H7 (cell line): ENCODE measurements around the gene HBS1L. TPM values are rescaled to one million over a fixed set of nuclear protein-coding genes. Genes with fewer than 3 reads are reported as not detected.

Source experiments
- DNase-seq: peaks from one replicate; pipeline ENCODE4 v3.0.0; 2012
- H3K27me3 ChIP-seq: 2 replicates; pipeline ENCODE4 v1.6.0; 2011; ENCODE audit warnings: mild to moderate bottlenecking, low read length; ENCODE audit not compliant: control insufficient read depth, insufficient read depth
- H3K36me3 ChIP-seq: replicated peaks from 2 replicates; pipeline ENCODE4 v1.5.1; 2011; ENCODE audit warnings: low read length; ENCODE audit not compliant: control insufficient read depth, insufficient read depth
- H3K4me3 ChIP-seq: 2 replicates; pipeline ENCODE4 v1.5.1; 2011; ENCODE audit warnings: low read depth, mild to moderate bottlenecking, control low read depth, low read length, moderate library complexity; ENCODE audit not compliant: insufficient read depth
- total RNA-seq: library from RNA; depleted of rRNA; stranded (reverse); fragments of >200 nt; shearing (Covaris generic); gene quantifications from 2 replicates; pipeline ENCODE4 v1.2.3, GENCODE V29; 2014

Gene HBS1L
- total RNA-seq, 1 experiment from 2014 or later, result 106 TPM

DNA sequence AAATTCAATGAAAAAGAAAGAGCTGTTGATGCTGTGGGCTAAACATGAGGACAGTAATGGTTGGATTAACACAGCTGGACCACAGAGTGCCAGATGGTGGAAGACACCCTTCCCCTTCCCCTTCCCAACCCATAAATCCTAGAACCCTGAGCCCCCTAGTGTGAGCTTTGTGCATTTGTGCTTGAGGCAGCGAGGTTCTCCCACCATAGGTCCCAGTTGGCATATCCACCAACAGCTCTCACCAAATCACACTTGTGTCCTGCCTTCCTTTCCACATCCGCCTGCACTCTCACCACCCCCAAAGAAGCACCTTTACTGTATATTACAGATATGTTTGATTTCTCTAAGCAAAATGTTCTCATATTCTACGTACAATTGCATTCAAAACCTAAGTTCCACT is 32.8 kb upstream of the HBS1L start:
- peak; percentile 16 for DNase-seq
- no peaks in the 10 kb centered on the region for H3K36me3 ChIP-seq
- no peaks in the 10 kb centered on the region for H3K27me3 ChIP-seq
- no peak overlapping the region for H3K4me3 ChIP-seq

DNA sequence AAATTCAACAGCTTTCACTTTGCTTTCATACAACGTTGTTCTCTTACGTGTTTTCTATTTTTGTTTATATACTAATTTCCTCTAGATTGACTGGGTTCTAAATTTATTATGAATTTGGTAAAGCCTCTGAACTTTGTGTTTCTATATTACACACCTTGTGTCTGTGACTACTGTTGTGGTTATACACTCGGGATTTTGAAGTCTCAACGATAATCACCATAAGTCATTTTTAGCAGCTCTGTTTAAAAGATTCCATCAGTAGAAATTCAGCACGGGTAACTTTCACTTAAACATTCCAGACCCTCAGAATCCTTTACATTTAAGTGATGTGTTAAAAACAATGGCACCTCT is 31.8 kb upstream of the HBS1L start:
- DNase-seq, result no peak
- no peaks in the 10 kb centered on the region for H3K27me3 ChIP-seq
- H3K36me3 ChIP-seq, result no peaks in the 10 kb centered on the region
- no peak overlapping the region for H3K4me3 ChIP-seq

DNA sequence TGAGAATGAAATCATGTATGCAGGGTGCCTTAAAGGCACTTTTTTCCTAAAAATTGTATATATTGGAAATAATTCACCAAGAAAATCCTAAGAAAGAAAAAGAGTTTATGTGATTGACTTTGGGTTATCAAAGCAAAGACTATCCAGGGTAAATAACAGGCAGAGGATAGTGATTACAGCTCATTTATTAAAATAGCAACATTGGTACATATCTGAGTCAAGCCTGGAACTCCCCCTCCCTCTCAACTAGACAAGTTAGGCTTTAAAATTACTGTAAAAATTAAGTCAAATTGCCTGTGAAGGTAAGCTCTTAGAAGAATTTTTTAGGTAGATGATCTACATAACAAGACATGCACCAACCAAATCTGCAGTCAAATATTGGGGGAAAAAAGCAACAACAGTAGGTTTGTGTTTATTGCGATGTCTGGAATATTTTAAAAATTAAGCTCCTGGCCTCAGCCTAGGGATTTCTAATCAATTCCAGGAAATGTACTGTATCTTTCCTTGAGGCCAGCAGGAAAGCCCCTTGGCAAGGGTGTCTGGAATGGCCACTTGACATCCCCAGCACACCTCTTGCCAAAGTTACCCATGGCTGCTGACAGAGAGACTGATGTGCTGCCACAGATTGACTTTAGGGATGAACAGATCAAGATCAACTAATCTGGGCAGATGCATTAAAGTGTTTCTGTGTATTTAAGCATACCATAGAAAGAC is 31.2 kb upstream of the HBS1L start:
- DNase-seq, result no peak
- Histone ChIP-seq H3K4me3 (no peak overlapping the region), H3K27me3 (no peaks in the 10 kb centered on the region), H3K36me3 (no peaks in the 10 kb centered on the region)

DNA sequence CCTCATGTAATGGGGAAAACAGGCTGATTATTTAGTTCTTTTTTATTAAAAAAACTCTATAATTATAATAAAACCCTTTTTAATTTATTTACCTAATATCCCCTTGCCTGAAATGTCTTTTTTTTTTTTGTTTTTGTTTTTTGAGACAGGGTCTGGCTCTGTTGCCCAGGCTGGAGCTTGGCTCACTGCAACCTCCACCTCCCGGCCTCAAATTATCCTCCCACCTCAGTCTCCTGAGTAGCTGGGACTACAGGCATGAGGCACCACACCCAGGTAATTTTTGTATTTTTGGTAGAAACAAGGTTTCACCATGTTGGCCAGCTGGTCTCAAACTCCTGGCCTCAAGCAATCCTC is 30.3 kb upstream of the HBS1L start:
- Histone ChIP-seq H3K36me3 (no peaks in the 10 kb centered on the region), H3K4me3 (no peak overlapping the region), H3K27me3 (no peaks in the 10 kb centered on the region)
- DNase-seq, result no peak

DNA sequence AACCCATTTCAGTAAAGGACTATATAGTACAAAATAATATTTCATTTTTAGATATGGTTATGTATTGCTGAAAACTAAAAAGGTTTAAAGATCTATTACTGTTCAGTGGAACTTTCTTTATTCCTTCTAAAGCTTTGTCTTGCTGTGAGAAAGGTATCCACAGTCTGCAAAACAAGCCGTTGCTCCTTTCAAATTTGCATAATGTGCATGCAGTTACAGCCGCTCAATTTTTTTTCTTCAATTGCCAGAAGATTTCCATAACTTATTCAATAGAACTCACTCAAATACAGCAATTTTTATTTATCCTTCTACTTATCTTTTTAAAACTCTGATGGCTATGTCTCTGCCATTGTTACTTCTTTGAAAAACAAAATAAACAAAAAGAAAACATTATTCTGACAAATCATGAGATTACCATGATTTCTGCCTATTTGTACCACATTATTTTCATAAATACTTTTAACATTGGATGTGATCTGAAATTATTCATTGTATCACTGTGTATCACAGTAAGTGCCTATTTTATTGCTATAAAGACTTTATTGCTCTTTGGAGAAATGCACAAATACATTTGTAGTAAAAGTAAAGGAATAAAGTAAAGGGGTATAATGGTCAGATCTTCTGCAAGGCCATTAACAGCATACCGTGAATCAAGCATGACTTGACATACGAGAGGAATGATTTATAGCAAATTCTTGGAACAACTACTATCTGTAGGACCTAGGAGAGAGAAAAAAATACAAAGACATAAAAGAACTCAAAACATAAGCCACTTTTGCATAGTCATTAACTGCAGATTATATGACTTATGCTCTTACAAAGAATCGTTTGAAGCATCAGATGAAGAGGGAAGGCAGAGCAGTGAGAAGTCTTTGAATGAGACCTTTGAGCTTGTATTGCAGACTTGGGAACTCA is 29.6 kb upstream of the HBS1L start:
- no peaks in the 10 kb centered on the region for H3K36me3 ChIP-seq
- DNase-seq, result no peak
- H3K27me3 ChIP-seq, result no peaks in the 10 kb centered on the region
- no peak overlapping the region for H3K4me3 ChIP-seq

DNA sequence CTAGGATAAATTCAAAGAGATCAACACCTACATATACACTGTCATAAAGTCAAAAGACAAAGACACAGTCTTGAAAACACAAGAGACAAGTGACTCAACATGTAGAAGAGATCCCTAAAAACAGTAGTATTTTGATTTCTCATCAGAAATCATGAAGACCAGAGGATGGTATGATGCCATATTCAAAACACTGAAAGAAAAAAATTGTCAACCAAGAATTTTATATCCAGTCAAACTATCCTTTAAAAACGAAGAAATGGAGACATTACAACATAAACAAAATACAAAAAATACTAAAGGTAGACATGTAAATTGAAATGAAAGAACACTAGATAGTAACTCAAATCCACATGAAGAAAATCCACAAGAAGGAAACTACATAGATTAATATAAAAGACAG is 27.3 kb upstream of the HBS1L start:
- H3K4me3 ChIP-seq, result no peak overlapping the region
- no peak for DNase-seq
- no peaks in the 10 kb centered on the region for H3K36me3 ChIP-seq
- H3K27me3 ChIP-seq, result no peaks in the 10 kb centered on the region

GRCh38 chr6:135075018-135075417 is 20.4 kb upstream of the HBS1L start:
- Histone ChIP-seq H3K4me3 (no peak overlapping the region), H3K36me3 (no peaks in the 10 kb centered on the region), H3K27me3 (no peaks in the 10 kb centered on the region)
- peak; percentile 43 for DNase-seq

DNA sequence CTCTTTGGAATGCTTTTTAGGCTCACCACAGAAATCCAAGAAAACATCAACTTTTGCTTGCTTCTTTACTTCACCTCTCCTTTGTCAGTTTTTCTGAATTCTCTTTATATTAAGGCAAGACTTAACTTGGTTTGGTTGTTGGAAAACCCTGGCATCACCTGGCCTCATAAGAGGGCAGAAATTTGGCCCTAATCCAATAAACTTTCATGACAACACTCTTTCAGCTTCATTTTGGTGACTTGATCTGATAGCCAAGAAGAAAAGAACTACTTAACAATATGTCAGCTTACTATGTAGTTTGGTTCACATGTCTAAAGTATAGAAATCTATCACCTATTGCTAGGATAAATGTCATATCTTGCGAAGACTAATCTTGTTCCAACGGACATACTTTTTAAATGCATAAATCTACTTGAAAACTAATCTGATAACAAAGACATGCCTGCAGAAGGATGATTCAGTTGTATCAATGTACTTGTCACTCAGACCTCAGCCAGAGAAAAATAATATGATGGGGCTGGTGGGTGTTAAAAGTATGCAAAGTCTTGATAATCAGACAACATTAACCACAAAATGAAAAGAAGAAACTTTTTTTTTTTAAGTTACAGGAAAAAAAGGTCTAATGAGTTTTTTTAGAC is 19.3 kb upstream of the HBS1L start:
- Histone ChIP-seq H3K27me3 (no peaks in the 10 kb centered on the region), H3K4me3 (no peak overlapping the region), H3K36me3 (no peaks in the 10 kb centered on the region)
- DNase-seq, result no peak

DNA sequence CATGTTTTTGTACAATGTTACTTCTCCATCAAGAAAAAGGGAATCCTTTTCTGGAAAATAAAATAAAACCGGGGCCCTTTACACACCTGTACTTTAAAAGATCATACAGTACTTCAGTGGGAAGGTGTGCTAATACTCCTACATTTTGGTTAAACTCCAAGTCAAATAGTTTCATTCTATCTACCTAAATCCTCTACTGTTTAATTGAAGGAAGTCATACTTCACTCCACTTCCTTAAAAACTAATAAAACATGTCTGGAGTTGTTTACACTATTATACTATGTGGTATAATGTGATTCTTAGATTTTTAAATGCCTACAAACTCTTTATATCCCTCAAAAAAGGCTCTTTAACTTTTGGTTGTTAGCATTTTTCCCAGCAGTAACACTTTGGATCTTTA is 18.6 kb upstream of the HBS1L start:
- Histone ChIP-seq H3K36me3 (no peaks in the 10 kb centered on the region), H3K4me3 (no peak overlapping the region), H3K27me3 (no peaks in the 10 kb centered on the region)
- no peak for DNase-seq

DNA sequence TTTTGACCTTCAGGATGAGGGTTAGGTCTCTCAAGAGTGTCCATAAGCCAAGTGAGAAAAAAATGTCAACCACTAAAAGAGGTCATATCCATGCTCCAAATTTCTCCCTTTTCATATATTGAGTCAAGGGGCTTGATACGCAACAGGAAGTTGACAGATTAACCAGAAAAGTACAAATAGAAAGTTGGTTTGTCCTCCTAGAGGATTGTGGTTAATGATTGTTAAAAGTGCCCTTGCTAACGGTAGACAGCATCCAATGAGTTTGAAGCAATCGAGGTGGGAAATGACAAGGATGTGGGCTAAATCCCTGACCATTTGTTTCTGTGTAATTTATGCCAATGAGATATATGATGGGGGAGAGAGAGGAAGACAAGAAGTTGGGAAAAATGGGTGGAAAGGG is 18.1 kb upstream of the HBS1L start:
- Histone ChIP-seq H3K36me3 (no peaks in the 10 kb centered on the region), H3K4me3 (no peak overlapping the region), H3K27me3 (no peaks in the 10 kb centered on the region)
- no peak for DNase-seq

GRCh38 chr6:135071541-135071940 is 16.9 kb upstream of the HBS1L start:
- DNase-seq, result no peak
- Histone ChIP-seq H3K27me3 (no peaks in the 10 kb centered on the region), H3K4me3 (no peak overlapping the region), H3K36me3 (no peaks in the 10 kb centered on the region)

DNA sequence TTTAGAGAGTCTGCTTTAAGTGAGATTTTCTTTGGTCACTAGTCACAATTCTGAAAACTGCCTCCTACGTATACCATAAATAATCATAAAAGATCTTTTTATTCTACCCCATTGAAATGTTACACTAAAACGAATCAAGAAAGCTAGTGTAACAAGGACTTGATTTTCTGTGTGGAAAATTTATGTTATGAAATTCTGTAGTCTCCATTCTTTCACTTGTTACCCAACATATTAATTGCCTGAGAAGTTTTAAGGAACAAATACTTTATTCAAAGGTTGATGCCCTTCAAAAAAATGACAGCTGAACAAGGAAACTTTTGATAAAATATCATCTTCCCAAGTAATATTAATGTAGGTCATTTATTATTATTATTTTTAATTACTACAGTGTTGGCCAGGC is 13.3 kb upstream of the HBS1L start:
- Histone ChIP-seq H3K27me3 (no peaks in the 10 kb centered on the region), H3K36me3 (no peaks in the 10 kb centered on the region), H3K4me3 (no peak overlapping the region)
- no peak for DNase-seq

- DNase-seq, result no peak
- Histone ChIP-seq H3K36me3 (no peaks in the 10 kb centered on the region), H3K27me3 (no peaks in the 10 kb centered on the region), H3K4me3 (no peak overlapping the region)
Measured at GRCh38 chr6:135066806-135067205, 12.2 kb upstream of the HBS1L start.

DNA sequence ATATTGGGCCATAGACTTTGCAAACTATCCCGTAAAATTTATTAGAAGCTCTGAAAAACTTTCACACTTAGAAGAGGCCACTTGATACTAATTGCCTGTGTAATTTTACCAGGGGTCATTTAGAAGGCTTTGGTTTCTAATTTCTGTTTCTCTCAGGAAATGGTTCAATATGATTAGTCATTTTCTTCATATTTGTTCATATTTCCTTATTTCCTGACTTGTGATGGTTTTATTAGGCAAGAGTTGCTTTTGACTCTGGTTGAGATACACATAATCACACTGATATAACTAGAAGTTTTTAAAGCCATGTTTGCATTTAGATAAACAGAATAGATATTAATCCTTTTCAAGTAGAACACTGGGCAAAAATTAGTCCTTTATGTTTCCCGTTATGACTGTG is 11.8 kb upstream of the HBS1L start:
- DNase-seq, result no peak
- H3K4me3 ChIP-seq, result no peak overlapping the region
- H3K36me3 ChIP-seq, result no peaks in the 10 kb centered on the region
- no peaks in the 10 kb centered on the region for H3K27me3 ChIP-seq

- H3K4me3 ChIP-seq, result no peak overlapping the region
- no peaks in the 10 kb centered on the region for H3K27me3 ChIP-seq
- no peaks in the 10 kb centered on the region for H3K36me3 ChIP-seq
- no peak for DNase-seq
Measured at GRCh38 chr6:135064586-135064985, 10.0 kb upstream of the HBS1L start.
